Measurements from ENCODE around the gene DDX6.
"Not testable (repeated sequence)": the region's sequence is repeated elsewhere in the genome, so short reads cannot be mapped to it uniquely, and the experiment has no call there.

DDX6 gene

GRCh38 chr11:118744046-118744445 is 46.9 kb downstream of the DDX6 start:
- DNase-seq (ENCODE audit: low read depth in 2 of 2): no peak

GRCh38 chr11:118742304-118742703 is 48.7 kb downstream of the DDX6 start:
- no peak for DNase-seq (ENCODE audit: low read depth in 2 of 2)

DNA sequence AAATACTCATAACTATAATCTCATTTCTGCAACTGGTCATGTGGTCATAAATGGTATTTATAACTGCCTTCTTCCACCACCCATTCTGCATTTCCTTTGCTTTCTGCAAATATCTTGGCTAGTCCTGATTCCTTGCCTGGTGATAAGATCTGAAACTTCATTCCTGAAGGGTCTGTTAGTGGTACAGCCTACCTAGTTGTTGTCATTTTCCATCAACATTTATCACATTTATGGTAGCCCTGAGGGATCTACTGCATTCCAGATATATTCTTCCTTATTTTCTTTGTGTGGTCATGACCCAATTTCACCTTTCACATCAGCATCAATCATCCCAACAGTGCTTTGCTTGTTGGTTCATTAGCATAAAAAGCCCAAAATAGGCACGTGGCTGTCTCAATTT is 50.1 kb downstream of the DDX6 start:
- no peak for DNase-seq (ENCODE audit: low read depth in 2 of 2)

DNA sequence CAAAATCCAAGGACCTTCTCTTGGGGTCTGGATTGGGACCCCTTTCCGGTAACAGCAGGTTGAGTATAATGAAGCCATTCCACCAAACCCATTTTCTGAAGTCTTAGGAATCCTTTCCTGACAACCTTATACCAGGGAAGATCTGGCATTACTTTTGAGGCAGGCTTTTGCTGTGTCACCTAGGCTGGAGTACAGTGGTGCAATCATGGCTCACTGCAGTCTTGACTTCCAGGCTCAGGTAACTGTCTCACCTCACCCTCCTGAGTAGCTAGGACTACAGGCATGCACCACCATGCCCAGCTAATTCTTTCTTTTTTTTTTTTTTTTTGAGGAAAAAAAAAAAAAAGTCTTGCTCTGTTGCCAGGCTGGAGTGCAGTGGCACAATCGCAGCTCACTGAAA is 55.8 kb downstream of the DDX6 start:
- DNase-seq (ENCODE audit: low read depth in 2 of 2): no peak

DNA sequence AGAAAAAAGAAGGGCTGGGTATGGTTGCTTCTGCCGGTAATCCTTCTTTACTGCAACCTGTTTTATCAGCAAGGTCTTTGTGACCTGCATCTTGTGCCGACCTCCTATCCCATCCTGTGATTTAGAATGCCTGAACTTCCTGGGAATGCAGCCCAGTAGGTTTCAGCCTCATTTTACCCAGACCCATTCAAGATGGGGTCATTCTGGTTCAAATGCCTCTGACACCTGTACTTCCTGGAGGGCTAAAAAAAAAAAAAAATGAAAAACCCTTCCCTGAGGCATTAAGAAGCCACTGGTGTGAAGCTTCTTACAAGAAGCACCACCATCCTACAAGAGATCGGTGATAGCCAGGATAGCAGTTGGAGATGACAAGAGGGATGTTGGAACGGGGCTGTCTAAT is 56.9 kb downstream of the DDX6 start:
- no peak for DNase-seq (ENCODE audit: low read depth in 2 of 2)

- DNase-seq (ENCODE audit: low read depth in 2 of 2): not testable (repeated sequence)
Measured at GRCh38 chr11:118729753-118730152, 61.2 kb downstream of the DDX6 start.

DNA sequence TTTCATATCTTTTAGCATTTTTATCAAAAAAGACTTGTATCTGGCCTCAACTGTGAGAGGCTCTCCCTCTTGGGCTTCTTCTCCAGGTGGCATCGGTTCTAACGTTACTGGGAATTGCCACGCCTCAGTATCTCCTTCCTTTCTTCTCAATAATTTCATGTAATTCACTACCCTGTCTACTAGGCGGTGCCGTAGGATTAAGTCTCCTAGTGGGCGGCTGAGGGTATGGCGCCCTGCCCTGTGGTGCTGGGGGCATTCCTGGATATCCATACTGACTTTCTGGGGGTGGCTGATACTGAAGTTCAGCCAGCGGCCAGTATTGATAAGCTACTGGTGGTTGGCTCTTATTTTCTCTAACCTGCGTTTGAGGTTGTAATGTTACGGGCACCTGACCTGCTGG is 62.9 kb downstream of the DDX6 start:
- not testable (repeated sequence) for DNase-seq (ENCODE audit: low read depth in 2 of 2)

- DNase-seq (ENCODE audit: low read depth in 2 of 2): not testable (repeated sequence)
Measured at GRCh38 chr11:118727721-118728066, 63.3 kb downstream of the DDX6 start.

DNA sequence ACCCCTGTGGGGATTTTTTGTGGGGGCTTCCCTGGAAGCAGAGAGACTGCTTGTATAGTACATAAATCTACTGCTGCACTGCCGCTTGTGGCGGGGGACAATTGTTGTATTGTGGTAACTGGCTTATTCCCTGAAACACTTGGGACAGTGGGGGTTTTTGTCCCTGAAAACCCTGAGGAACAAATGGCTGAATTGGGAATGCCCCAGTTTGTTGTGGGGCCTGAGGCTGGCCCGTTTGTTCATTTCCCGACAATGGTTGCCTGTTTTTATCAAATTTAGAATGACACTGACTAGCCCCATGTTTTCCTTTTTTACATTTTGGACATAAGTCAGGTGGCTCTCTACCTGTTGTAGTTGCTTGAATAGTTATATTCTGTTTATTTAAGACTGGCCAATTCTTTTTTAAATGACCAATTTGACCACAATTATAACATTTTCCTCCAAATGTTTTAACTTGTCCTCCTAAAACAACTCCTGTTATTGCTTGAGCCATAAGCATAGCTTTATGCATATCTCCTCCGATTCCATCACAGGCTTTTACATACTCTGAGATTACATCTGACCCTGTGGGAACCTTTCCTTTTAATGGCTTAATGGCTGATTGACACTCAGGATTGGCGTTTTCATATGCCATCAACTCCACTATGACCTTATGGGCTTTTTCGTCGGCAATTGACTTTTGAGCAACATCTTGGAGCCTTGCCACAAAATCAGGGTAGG is 63.8 kb downstream of the DDX6 start:
- not testable (repeated sequence) for DNase-seq (ENCODE audit: low read depth in 2 of 2)

DNA sequence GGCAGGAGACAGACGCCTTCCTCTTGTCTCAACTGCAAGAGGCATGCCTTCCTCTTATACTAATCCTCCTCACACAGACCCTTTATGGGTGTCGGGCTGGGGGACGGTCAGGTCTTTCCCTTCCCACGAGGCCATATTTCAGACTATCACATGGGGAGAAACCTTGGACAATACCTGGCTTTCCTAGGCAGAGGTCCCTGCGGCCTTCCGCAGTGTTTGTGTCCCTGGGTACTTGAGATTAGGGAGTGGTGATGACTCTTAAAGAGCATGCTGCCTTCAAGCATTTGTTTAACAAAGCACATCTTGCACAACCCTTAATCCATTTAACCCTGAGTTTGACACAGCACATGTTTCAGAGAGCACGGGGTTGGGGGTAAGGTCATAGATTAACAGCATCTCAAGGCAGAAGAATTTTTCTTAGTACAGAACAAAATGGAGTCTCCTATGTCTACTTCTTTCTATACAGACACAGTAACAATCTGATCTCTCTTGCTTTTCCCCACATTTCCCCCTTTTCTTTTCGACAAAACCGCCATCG is 69.4 kb downstream of the DDX6 start:
- DNase-seq (ENCODE audit: low read depth in 2 of 2): not testable (repeated sequence)

GRCh38 chr11:118720740-118721139 is 70.2 kb downstream of the DDX6 start:
- not testable (repeated sequence) for DNase-seq (ENCODE audit: low read depth in 2 of 2)

- not testable (repeated sequence) for DNase-seq (ENCODE audit: low read depth in 2 of 2)
Measured at GRCh38 chr11:118720078-118720477, 70.9 kb downstream of the DDX6 start.

DNA sequence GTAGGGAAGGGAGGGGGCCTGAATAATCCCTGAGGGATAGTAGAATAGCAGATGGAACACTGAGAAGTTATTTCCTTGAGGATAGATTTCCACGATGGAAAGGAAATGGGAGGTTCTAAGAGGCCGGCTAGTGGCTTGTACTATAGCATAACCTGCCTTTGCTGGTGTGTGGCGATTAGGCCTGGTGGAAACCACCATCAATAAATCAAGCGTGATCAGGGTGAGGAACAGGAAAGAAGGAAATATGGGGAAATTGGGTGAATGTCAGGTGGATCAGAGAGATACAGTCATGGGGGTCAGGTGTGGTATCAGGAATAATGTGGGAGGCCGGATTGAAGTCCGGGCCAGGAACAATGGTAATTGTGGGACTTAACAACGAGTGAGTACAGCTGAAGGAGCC is 72.4 kb downstream of the DDX6 start:
- not testable (repeated sequence) for DNase-seq (ENCODE audit: low read depth in 2 of 2)

GRCh38 chr11:118717733-118718132 is 73.2 kb downstream of the DDX6 start:
- not testable (repeated sequence) for DNase-seq (ENCODE audit: low read depth in 2 of 2)

DNA sequence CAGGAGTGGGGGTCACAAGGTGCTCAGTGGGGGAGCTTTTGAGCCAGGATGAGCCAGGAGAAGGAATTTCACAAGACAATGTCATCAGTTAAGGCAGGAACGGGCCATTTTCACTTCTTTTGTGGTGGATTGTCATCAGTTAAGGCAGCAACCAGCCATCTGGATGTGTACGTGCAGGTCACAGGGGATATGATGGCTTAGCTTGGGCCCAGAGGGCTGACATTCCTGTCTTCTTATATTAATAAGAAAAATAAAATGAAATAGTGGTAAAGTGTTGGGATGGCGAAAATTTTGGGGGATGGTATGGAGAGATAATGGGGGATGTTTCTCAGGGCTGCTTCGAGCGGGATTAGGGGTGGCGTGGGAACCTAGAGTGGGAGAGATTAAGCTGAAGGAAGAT is 73.7 kb downstream of the DDX6 start:
- not testable (repeated sequence) for DNase-seq (ENCODE audit: low read depth in 2 of 2)

- no peak for DNase-seq (ENCODE audit: low read depth in 2 of 2)
Measured at GRCh38 chr11:118715837-118716260, 75.1 kb downstream of the DDX6 start.

GRCh38 chr11:118715245-118715831 is 75.6 kb downstream of the DDX6 start:
- no peak for DNase-seq (ENCODE audit: low read depth in 2 of 2)

DNA sequence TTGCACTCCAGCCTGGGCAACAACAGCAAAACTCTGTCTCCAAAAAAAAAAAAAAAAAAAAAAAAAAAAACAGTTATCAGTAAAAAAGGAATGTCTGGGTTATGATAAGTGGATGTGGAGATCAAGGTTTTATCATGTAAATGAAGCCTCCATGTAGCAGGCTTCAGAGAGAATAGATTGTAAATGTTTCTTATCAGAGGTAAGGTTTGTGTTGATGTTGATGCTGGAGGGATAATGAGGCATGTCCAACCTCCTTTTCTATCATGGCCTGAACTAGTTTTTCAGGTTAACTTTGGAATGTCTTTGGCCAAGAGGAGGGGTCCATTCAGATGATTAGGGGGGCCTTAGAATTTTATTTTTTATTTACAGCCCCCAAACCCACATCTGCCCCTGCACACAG is 76.1 kb downstream of the DDX6 start:
- DNase-seq (ENCODE audit: low read depth in 2 of 2): no peak

DNA sequence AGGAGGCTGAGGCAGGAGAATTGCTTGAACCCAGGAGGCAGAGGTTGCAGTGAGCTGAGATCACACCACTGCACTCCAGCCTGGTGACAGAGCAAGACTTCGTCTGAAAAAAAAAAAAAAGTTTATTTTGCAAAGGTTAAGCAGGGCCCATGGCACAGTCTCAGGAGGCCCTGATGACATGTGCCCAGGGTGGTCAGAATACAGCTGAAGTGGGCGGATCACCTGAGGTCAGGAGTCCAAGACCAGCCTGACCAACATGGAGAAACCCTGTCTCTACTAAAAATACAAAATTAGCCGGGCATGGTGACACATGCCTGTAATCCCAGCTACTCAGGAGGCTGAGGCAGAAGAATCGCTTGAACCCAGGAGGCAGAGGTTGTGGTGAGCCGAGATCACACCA is 76.5 kb downstream of the DDX6 start:
- not testable (repeated sequence) for DNase-seq (ENCODE audit: low read depth in 2 of 2)

- no peak for DNase-seq (ENCODE audit: low read depth in 2 of 2)
Measured at GRCh38 chr11:118708296-118708695, 82.7 kb downstream of the DDX6 start.

DNA sequence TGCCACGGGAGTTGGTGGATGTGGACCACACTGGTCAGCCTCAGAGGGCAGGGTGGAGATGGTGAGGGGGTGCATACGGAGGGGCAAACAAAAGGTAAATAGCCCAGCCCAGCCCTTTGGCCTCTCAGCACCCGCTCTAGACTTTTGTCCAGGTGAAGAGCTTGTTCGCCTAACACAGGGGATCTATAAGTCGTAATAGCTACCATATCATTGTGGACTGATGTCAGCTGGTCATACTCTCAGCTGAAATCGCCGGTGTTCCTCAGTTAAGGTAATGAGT is 84.5 kb downstream of the DDX6 start:
- no peak for DNase-seq (ENCODE audit: low read depth in 2 of 2)

- DNase-seq (ENCODE audit: low read depth in 2 of 2): no peak
Measured at GRCh38 chr11:118705791-118706545, 85.0 kb downstream of the DDX6 start.

All from stimulated activated CD8-positive, alpha-beta memory T cell treated with anti-CD3 and anti-CD28 coated beads, Interleukin-7, amount 100 ng/mL, for 1 hour (primary cell).